HepG2 (cell line): ENCODE measurements around the gene IPO8. TPM values are rescaled to one million over a fixed set of nuclear protein-coding genes. Genes with fewer than 3 reads are reported as not detected.

Experiments
- ARNT ChIP-seq: fragments of 450-650 bp; IDR thresholded peaks from 2 replicates; pipeline ENCODE4 v1.6.1; 2017
- HOXA3 ChIP-seq: sonication (generic); formaldehyde crosslinking; IDR thresholded peaks from 2 replicates; pipeline ENCODE4 v1.5.0; 2020; ENCODE audit warnings: missing genetic modification reagents
- MED8 ChIP-seq: sonication (generic); formaldehyde crosslinking; IDR thresholded peaks from 2 replicates; pipeline ENCODE4 v1.8.1; 2023; ENCODE audit warnings: mild to moderate bottlenecking, missing genetic modification reagents; ENCODE audit not compliant: insufficient replicate concordance
- NCOR1 ChIP-seq: fragments of 200-600 bp; sonication (generic); IDR thresholded peaks from 2 replicates; pipeline ENCODE4 v1.7.0; 2017; ENCODE audit warnings: antibody characterized with exemption, low read length, borderline replicate concordance
- NFE2L2 ChIP-seq: fragments of 150-350 bp; IDR thresholded peaks from 2 replicates; pipeline ENCODE4 v1.6.1; 2014; ENCODE audit warnings: low read length
- PHF20 ChIP-seq: sonication (generic); formaldehyde crosslinking; IDR thresholded peaks from 2 replicates; pipeline ENCODE4 v1.5.0; 2020; ENCODE audit warnings: mild to moderate bottlenecking, missing genetic modification reagents
- PHF8 ChIP-seq: sonication (generic); formaldehyde crosslinking; IDR thresholded peaks from 2 replicates; pipeline ENCODE4 v1.5.0; 2020; ENCODE audit warnings: missing genetic modification reagents
- PLRG1 ChIP-seq: fragments of 450-650 bp; conservative IDR thresholded peaks from 2 replicates; pipeline ENCODE4 v1.6.1; 2016
- RAD21 ChIP-seq: fragments of 450-650 bp; formaldehyde crosslinking; IDR thresholded peaks from 2 replicates; pipeline ENCODE4 v1.5.0; 2020; ENCODE audit warnings: mild to moderate bottlenecking
- REPIN1 ChIP-seq: sonication (generic); formaldehyde crosslinking; IDR thresholded peaks from 2 replicates; pipeline ENCODE4 v1.8.0; 2022; ENCODE audit warnings: missing genetic modification reagents, low read depth, mild to moderate bottlenecking, borderline replicate concordance
- RXRA ChIP-seq: sonication (generic); formaldehyde crosslinking; IDR thresholded peaks from 2 replicates; pipeline ENCODE4 v1.5.1; 2020; ENCODE audit warnings: missing genetic modification reagents
- SCMH1 ChIP-seq: sonication (generic); formaldehyde crosslinking; IDR thresholded peaks from 2 replicates; pipeline ENCODE4 v1.9.0; 2021; ENCODE audit warnings: missing genetic modification reagents, mild to moderate bottlenecking, borderline replicate concordance
- SMARCC2 ChIP-seq: fragments of 450-650 bp; IDR thresholded peaks from 2 replicates; pipeline ENCODE4 v1.6.1; 2017; ENCODE audit warnings: antibody characterized with exemption, mild to moderate bottlenecking
- SRSF9 ChIP-seq: fragments of 200-400 bp; formaldehyde crosslinking; IDR thresholded peaks from 2 replicates; pipeline ENCODE4 v1.6.1; 2018; ENCODE audit warnings: borderline replicate concordance, mild to moderate bottlenecking, low read depth, low read length; ENCODE audit not compliant: insufficient read depth, poor library complexity, severe bottlenecking
- TGIF2 ChIP-seq: IDR thresholded peaks from 2 replicates; pipeline ENCODE4 v1.6.1; 2016; ENCODE audit warnings: control low read depth, missing compliant biosample characterization
- ZFY ChIP-seq: sonication (generic); formaldehyde crosslinking; IDR thresholded peaks from 2 replicates; pipeline ENCODE4 v1.4.0; 2020; ENCODE audit warnings: missing genetic modification reagents
- ZNF225 ChIP-seq: sonication (generic); formaldehyde crosslinking; IDR thresholded peaks from 2 replicates; pipeline ENCODE4 v1.4.0; 2020; ENCODE audit warnings: mild to moderate bottlenecking, missing genetic modification reagents
- polyA plus RNA-seq, 8 experiments: library from polyadenylated mRNA; depleted of rRNA in 3 of 8; stranded (reverse) in 7 of 8; unstranded in 1 of 8; fragments of >200 nt; fragmentation: Illumina TruSeq in 4 of 8; extraction: Trizol in 4 of 8; gene quantifications; 2 replicates each; pipeline versions ENCODE4 v1.2.1 to v1.2.3, GENCODE V29; 2011 to 2016; ENCODE audit warnings: low read depth in 4 of 8, missing spikeins in 1 of 8, mixed read lengths in 1 of 8; ENCODE audit not compliant: insufficient read depth in 1 of 8
- total RNA-seq, 5 experiments: library from RNA; depleted of rRNA; stranded (reverse); fragments of >200 nt; fragmentation: Illumina TruSeq; extraction: Trizol; gene quantifications; 2 replicates each; pipeline ENCODE4 v1.2.3, GENCODE V29; 2016; ENCODE audit warnings: low read depth in 1 of 5
- TF ChIP-seq, protein P1 (sequence below): IDR thresholded peaks from 2 replicates; pipeline ENCODE4 v1.6.1; 2012; ENCODE audit warnings: low read length, improper control_type of control experiment
- TF ChIP-seq, protein P2 (sequence below), 2 experiments: sonication (generic) in 1 of 2; formaldehyde crosslinking in 1 of 2; IDR thresholded peaks; 2 replicates each; pipeline versions ENCODE4 v1.5.1 to v1.6.1; 2011 to 2020; ENCODE audit warnings: borderline replicate concordance in 1 of 2, low read depth in 1 of 2, low read length in 1 of 2, mild to moderate bottlenecking in 1 of 2, missing genetic modification reagents in 1 of 2, moderate library complexity in 1 of 2
- TF ChIP-seq, protein P3 (sequence below): sonication (generic); formaldehyde crosslinking; IDR thresholded peaks from 2 replicates; pipeline ENCODE4 v1.4.0; 2020; ENCODE audit warnings: missing genetic modification reagents, low read depth, mild to moderate bottlenecking, borderline replicate concordance
- TF ChIP-seq, protein P4 (sequence below): sonication (generic); formaldehyde crosslinking; IDR thresholded peaks from 2 replicates; pipeline ENCODE4 v1.5.1; 2020; ENCODE audit warnings: mild to moderate bottlenecking, missing genetic modification reagents
- TF ChIP-seq, protein P5 (sequence below): IDR thresholded peaks from 2 replicates; pipeline ENCODE4 v1.6.1; 2016; ENCODE audit warnings: mild to moderate bottlenecking, missing biosample characterization, missing genetic modification reagents

The IPO8 gene
- total and polyA plus RNA-seq, 2 of the 13 experiments (the other 11 are each of a cell fraction or from before 2014, with no cell fraction given) = 6.3 to 21.8 TPM

DNA sequence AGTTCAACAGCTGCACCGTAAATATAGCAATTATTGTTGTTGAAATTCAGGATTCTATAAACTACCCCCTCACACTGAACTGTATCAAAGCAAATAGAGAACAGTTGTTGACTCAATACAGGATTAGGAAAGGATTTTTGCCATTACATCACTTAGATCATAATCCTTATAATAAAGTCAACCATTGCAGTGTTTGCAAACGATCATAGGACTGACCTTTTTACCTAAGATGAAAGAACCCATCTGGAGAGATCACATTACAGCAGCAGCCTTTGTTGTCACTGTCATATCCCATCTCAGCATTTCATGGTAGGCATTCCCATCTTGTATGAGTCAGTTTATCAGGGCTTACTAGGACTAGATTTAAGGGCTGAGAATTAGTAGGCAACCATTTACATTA, 96.1 kb downstream of the IPO8 start (continued):
- TF ChIP-seq SRSF9 (no peak), RAD21 (no peak), PHF20 (no peak), TGIF2 (CRISPR knock-in tag) (0 out of 2 replicates have a peak, but pooled peaks have one; percentile 37), SMARCC2 (no peak), SCMH1 (CRISPR knock-in tag) (no peak), ZNF225 (CRISPR knock-in tag) (no peak), NFE2L2 (no peak), HOXA3 (CRISPR knock-in tag) (no peak), MED8 (CRISPR knock-in tag) (no peak), RXRA (CRISPR knock-in tag) (peak; percentile 31; the same call in 1 of the 2 replicates), NCOR1 (peak; percentile 85; the same call in 1 of the 2 replicates), REPIN1 (CRISPR knock-in tag) (no peak; the same call in 1 of the 2 replicates), ZFY (CRISPR knock-in tag) (no peak), PHF8 (CRISPR knock-in tag) (no peak), PLRG1 (no peak), ARNT (no peak)
- TF ChIP-seq, protein P1, sequence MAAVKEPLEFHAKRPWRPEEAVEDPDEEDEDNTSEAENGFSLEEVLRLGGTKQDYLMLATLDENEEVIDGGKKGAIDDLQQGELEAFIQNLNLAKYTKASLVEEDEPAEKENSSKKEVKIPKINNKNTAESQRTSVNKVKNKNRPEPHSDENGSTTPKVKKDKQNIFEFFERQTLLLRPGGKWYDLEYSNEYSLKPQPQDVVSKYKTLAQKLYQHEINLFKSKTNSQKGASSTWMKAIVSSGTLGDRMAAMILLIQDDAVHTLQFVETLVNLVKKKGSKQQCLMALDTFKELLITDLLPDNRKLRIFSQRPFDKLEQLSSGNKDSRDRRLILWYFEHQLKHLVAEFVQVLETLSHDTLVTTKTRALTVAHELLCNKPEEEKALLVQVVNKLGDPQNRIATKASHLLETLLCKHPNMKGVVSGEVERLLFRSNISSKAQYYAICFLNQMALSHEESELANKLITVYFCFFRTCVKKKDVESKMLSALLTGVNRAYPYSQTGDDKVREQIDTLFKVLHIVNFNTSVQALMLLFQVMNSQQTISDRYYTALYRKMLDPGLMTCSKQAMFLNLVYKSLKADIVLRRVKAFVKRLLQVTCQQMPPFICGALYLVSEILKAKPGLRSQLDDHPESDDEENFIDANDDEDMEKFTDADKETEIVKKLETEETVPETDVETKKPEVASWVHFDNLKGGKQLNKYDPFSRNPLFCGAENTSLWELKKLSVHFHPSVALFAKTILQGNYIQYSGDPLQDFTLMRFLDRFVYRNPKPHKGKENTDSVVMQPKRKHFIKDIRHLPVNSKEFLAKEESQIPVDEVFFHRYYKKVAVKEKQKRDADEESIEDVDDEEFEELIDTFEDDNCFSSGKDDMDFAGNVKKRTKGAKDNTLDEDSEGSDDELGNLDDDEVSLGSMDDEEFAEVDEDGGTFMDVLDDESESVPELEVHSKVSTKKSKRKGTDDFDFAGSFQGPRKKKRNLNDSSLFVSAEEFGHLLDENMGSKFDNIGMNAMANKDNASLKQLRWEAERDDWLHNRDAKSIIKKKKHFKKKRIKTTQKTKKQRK = no peak
- TF ChIP-seq, protein P2, sequence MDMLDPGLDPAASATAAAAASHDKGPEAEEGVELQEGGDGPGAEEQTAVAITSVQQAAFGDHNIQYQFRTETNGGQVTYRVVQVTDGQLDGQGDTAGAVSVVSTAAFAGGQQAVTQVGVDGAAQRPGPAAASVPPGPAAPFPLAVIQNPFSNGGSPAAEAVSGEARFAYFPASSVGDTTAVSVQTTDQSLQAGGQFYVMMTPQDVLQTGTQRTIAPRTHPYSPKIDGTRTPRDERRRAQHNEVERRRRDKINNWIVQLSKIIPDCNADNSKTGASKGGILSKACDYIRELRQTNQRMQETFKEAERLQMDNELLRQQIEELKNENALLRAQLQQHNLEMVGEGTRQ (IDR thresholded peaks at IDR 0.05; ENCODE audit: low read depth, low read length) = no peak
- TF ChIP-seq, protein P2 (CRISPR knock-in tag; IDR thresholded peaks at IDR 0.05; ENCODE audit: borderline replicate concordance) = no peak
- TF ChIP-seq, protein P3, sequence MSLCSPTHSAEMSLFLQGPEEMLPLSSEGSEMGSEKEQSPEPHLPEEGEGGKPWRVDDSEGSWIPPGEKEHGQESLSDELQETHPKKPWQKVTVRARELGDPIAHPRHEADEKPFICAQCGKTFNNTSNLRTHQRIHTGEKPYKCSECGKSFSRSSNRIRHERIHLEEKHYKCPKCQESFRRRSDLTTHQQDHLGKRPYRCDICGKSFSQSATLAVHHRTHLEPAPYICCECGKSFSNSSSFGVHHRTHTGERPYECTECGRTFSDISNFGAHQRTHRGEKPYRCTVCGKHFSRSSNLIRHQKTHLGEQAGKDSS (CRISPR knock-in tag) = no peak
- TF ChIP-seq, protein P4, sequence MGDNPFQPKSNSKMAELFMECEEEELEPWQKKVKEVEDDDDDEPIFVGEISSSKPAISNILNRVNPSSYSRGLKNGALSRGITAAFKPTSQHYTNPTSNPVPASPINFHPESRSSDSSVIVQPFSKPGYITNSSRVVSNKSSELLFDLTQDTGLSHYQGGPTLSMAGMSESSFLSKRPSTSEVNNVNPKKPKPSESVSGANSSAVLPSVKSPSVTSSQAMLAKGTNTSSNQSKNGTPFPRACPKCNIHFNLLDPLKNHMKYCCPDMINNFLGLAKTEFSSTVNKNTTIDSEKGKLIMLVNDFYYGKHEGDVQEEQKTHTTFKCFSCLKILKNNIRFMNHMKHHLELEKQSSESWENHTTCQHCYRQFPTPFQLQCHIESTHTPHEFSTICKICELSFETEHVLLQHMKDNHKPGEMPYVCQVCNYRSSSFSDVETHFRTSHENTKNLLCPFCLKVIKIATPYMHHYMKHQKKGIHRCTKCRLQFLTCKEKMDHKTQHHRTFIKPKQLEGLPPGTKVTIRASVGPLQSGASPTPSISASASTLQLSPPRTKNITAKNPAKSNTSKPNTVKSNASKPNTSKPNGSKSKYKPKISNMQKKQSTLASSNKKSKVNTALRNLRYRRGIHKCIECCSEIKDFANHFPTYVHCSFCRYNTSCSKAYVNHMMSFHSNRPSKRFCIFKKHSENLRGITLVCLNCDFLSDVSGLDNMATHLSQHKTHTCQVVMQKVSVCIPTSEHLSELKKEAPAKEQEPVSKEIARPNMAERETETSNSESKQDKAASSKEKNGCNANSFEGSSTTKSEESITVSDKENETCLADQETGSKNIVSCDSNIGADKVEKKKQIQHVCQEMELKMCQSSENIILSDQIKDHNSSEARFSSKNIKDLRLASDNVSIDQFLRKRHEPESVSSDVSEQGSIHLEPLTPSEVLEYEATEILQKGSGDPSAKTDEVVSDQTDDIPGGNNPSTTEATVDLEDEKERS (CRISPR knock-in tag) = no peak; the same call in 1 of the 2 replicates
- TF ChIP-seq, protein P5, sequence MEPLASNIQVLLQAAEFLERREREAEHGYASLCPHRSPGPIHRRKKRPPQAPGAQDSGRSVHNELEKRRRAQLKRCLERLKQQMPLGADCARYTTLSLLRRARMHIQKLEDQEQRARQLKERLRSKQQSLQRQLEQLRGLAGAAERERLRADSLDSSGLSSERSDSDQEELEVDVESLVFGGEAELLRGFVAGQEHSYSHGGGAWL (CRISPR knock-in tag) = no peak
